Right ventricle myocardium inferior (tissue), 1 donor: ENCODE results near the gene ANKRD6. TPM values are rescaled to one million over a fixed set of nuclear protein-coding genes. Genes with fewer than 3 reads are reported as not detected.
A peak's percentile ranks its signal among the peaks of the same experiment; 100 is the strongest.

Experiments
- ATAC-seq: fragments of 200-7000 bp; cut with Tn5 transposase; one replicate; pipeline ENCODE4 v1.9.1; 2020; ENCODE audit warnings: mild to moderate bottlenecking, moderate library complexity
- DNase-seq: peaks from one replicate; pipeline ENCODE4 v3.0.0; 2021; ENCODE audit errors: missing footprints
- intact Hi-C: fragments of 100-400 bp; cut with DNase I; formaldehyde crosslinking; loops from one replicate; pipeline ENCODE4 v1.11.0; 2022
- total RNA-seq: library from RNA; stranded (reverse); fragmentation: NEBNext Ultra II Directional; extraction: Animal tissue kit (Norgen Biotek cat#: 25700); gene quantifications from one replicate; pipeline ENCODE4 v1.2.1, GENCODE V29; 2021
- donor health status: DM: no; HTN: yes; CAD: no; lungs with severe emphysema.

Gene ANKRD6
- total RNA-seq, 1 donor from 2014 or later, result 17.0 TPM

- intact Hi-C loops, result no loop called here
- no peak for ATAC-seq
- DNase-seq, result no peak
These were observed 217.6 kb downstream of the ANKRD6 start for GRCh38 chr6:89650579-89650978.

GRCh38 chr6:89655122-89655521 is 222.2 kb downstream of the ANKRD6 start:
- intact Hi-C loops, result no loop called here
- DNase-seq (no peak), ATAC-seq (no peak)

GRCh38 chr6:89657445-89658158 is 224.7 kb downstream of the ANKRD6 start:
- DNase-seq, result no peak
- intact Hi-C loops, result no loop called here

GRCh38 chr6:89660981-89661380 is 228.0 kb downstream of the ANKRD6 start:
- ATAC-seq (no peak), DNase-seq (no peak)
- intact Hi-C loops, result no loop called here

More at GRCh38 chr6:89657445-89658158, 224.7 kb downstream of the ANKRD6 start:
- no peak for ATAC-seq

- intact Hi-C loops, result no loop called here
- ATAC-seq (peak; percentile 13), DNase-seq (no peak)
These were observed 228.6 kb downstream of the ANKRD6 start for GRCh38 chr6:89661559-89661958.

- intact Hi-C loops, result no loop called here
- peak; percentile 13 for ATAC-seq
- no peak for DNase-seq
These were observed 229.8 kb downstream of the ANKRD6 start for GRCh38 chr6:89662659-89663223.

- DNase-seq, result no peak
- intact Hi-C loops, result no loop called here
- ATAC-seq, result no peak
These were observed 235.1 kb downstream of the ANKRD6 start for GRCh38 chr6:89667872-89668556.

- no peak for ATAC-seq
- intact Hi-C loops, result no loop called here
- DNase-seq, result no peak
These were observed 236.1 kb downstream of the ANKRD6 start for GRCh38 chr6:89669002-89669401.

- ATAC-seq (peak; percentile 56), DNase-seq (no peak)
- intact Hi-C loops, result no loop called here
These were observed 238.1 kb downstream of the ANKRD6 start for GRCh38 chr6:89670935-89671565.

- intact Hi-C loops, result no loop called here
- DNase-seq, result no peak
- ATAC-seq, result peak; percentile 39
These were observed 243.2 kb downstream of the ANKRD6 start for GRCh38 chr6:89675949-89676748.

- no peak for ATAC-seq
- DNase-seq, result no peak
- intact Hi-C loops, result no loop called here
These were observed 245.6 kb downstream of the ANKRD6 start for GRCh38 chr6:89678531-89678930.

- DNase-seq, result no peak
- peak; percentile 48 for ATAC-seq
- intact Hi-C loops, result no loop called here
These were observed 246.5 kb downstream of the ANKRD6 start for GRCh38 chr6:89679215-89680120.

GRCh38 chr6:89680150-89680549 is 247.2 kb downstream of the ANKRD6 start:
- ATAC-seq (no peak), DNase-seq (no peak)
- intact Hi-C loops, result no loop called here

- peak; percentile 65 for ATAC-seq
These were observed 247.6 kb downstream of the ANKRD6 start for GRCh38 chr6:89680551-89680950.

GRCh38 chr6:89681983-89682564 is 249.1 kb downstream of the ANKRD6 start:
- intact Hi-C loops, result no loop called here
- ATAC-seq (no peak), DNase-seq (no peak)

More at GRCh38 chr6:89680551-89680950, 247.6 kb downstream of the ANKRD6 start:
- no peak for DNase-seq
- intact Hi-C loops, result no loop called here

GRCh38 chr6:89682991-89683390 is 250.0 kb downstream of the ANKRD6 start:
- DNase-seq (no peak), ATAC-seq (no peak)
- intact Hi-C loops, result no loop called here
